Esophagus squamous epithelium (tissue), 5 donors: Measurements from ENCODE around the gene RFLNA. TPM values are rescaled to one million over a fixed set of nuclear protein-coding genes. Genes with fewer than 3 reads are reported as not detected.

Source experiments
- DNase-seq: peaks from one replicate; lab custom pipeline; 2025; lab: John Stamatoyannopoulos, UW
- H3K27ac ChIP-seq, 4 donors: fragments of 200-600 bp; sonication (generic); one replicate each; pipeline ENCODE4 v1.5.1; 2016 to 2019; ENCODE audit warnings: mild to moderate bottlenecking in 1 of 4
- H3K27me3 ChIP-seq, 4 donors: fragments of 200-600 bp; sonication (generic); 1 replicate in 3 of 4; 2 replicates in 1 of 4; pipeline versions ENCODE4 v1.5.1 to v1.6.0; 2017 to 2021; ENCODE audit warnings: antibody characterized with exemption in 1 of 4
- H3K36me3 ChIP-seq, 3 donors: fragments of 200-600 bp; sonication (generic); one replicate each; pipeline ENCODE4 v1.5.1; 2016 to 2019
- H3K4me1 ChIP-seq, 3 donors: fragments of 200-600 bp; sonication (generic); one replicate each; pipeline ENCODE4 v1.5.1; 2017 to 2019
- H3K4me3 ChIP-seq, 4 donors: fragments of 200-600 bp; sonication (generic); 1 replicate in 3 of 4; 2 replicates in 1 of 4; pipeline ENCODE4 v1.5.1; 2016 to 2019; ENCODE audit warnings: mild to moderate bottlenecking in 2 of 4, moderate library complexity in 1 of 4
- H3K9me3 ChIP-seq, 3 donors: fragments of 200-600 bp; sonication (generic); one replicate each; pipeline ENCODE4 v1.5.1; 2016 to 2019
- POLR2A ChIP-seq, 4 donors: fragments of 450-650 bp; IDR thresholded peaks; one replicate each; pipeline ENCODE4 v1.6.1; 2017; ENCODE audit warnings: antibody characterized with exemption in 4 of 4, mild to moderate bottlenecking in 4 of 4, moderate library complexity in 3 of 4
- WGBS, 2 donors: methylation state at CpG; one replicate each; pipeline ENCODE4 v1.1.5; 2018; 5-methylcytosine and 5-hydroxymethylcytosine counted together
- intact Hi-C: fragments of 100-400 bp; cut with DNase I; formaldehyde crosslinking; loops from one replicate; pipeline ENCODE4 v1.15.0; 2022
- small RNA-seq, 4 donors: library from RNA; depleted of rRNA; stranded (forward); fragments of <200 nt; gene quantifications; one replicate each; pipeline ENCODE3, GENCODE V24; 2016
- total RNA-seq, 4 donors: library from RNA; depleted of rRNA; stranded (reverse); fragments of >200 nt; gene quantifications; one replicate each; pipeline ENCODE4 v1.1.0, GENCODE V29; 2016
- TF ChIP-seq, protein P1 (sequence below), 6 experiments: fragments of 450-650 bp in 4 of 6; fragments of 200-600 bp in 2 of 6; sonication (generic) in 2 of 6; IDR thresholded peaks; one replicate each; pipeline ENCODE4 v1.5.1; 2016 to 2019; ENCODE audit warnings: antibody characterized with exemption in 6 of 6, mild to moderate bottlenecking in 4 of 6, moderate library complexity in 4 of 6
- donor health status: DM: yes; HTN: yes; CAD: no.

The RFLNA gene
- total RNA-seq, 4 donors from 2014 or later: 0.23 to 0.57 (median 0.45) TPM; not detected in 1

DNA sequence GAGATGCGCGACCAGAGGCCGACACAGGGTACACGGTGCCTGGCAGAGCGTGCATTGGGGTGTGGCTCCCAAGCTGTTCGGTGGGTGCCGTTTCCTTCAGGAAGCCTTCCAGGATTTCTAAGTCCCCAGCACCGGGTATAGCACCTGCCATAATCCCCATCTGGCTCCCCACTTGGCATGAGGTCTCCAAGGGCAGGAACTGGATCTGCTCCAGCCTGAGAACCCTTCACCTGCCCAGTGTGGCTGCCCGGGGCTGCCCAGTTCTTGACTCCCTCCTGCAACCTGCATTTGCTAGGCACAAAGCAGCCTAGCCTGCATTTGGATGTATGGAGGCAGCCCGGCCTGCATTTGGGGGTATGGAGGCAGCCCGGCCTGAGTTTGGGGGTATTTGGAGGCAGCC is 69.7 kb downstream of the RFLNA start:
- WGBS, 2 donors: 66 to 86% methylated on average over 7 to 10 of the region's 11 CpGs
- H3K36me3 ChIP-seq: peaks cover 0 to 78% (median 0%) of the 10 kb centered on the region in 3 donors
- H3K27ac ChIP-seq: peak overlapping the region in 2 of 4 donors; percentile 26 to 39
- H3K27me3 ChIP-seq: no peaks in the 10 kb centered on the region
- intact Hi-C loops: no loop called here
- H3K4me3 ChIP-seq: no peak overlapping the region
- TF ChIP-seq POLR2A (IDR thresholded peaks at IDR 0.05): no peak
- TF ChIP-seq, protein P1, sequence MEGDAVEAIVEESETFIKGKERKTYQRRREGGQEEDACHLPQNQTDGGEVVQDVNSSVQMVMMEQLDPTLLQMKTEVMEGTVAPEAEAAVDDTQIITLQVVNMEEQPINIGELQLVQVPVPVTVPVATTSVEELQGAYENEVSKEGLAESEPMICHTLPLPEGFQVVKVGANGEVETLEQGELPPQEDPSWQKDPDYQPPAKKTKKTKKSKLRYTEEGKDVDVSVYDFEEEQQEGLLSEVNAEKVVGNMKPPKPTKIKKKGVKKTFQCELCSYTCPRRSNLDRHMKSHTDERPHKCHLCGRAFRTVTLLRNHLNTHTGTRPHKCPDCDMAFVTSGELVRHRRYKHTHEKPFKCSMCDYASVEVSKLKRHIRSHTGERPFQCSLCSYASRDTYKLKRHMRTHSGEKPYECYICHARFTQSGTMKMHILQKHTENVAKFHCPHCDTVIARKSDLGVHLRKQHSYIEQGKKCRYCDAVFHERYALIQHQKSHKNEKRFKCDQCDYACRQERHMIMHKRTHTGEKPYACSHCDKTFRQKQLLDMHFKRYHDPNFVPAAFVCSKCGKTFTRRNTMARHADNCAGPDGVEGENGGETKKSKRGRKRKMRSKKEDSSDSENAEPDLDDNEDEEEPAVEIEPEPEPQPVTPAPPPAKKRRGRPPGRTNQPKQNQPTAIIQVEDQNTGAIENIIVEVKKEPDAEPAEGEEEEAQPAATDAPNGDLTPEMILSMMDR (IDR thresholded peaks at IDR 0.05): no peak
- H3K9me3 ChIP-seq: no peaks in the 10 kb centered on the region
- peaks cover 30 to 92% (median 41%) of the 10 kb centered on the region in 3 donors for H3K4me1 ChIP-seq
- DNase-seq: no peak

Small RNAs within 50 kb of the gene (small RNA-seq; reads per million reads assigned to genes)
- 0 reads per million in 4 donors for gene MIR6880
